ENCODE results near the gene SPANXC.
"Not testable (repeated sequence)": the region's sequence is repeated elsewhere in the genome, so short reads cannot be mapped to it uniquely, and the experiment has no call there.

SPANXC gene

DNA sequence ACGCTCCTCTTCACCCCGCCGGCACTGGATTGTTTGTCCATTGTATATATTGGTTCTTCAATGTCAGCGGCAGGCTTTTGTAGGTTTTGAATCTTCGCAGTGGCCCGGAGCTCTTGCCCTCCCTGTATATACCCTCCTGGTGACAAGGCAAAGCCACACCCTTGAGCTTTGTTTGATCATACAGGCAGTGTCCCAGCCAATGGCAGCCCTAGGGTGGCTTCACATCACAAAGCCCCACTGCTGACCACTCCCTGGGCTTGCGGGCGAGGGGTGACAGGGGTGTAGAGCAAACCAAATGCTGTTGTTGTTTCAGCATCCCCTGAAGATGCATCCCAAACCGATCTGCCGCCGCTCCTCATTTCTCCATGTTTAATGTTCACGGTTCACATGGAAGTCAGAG lies at the start of gene SPANXC:
Gene SPANXC, minus strand, starts transcription at position 101 of the 400 bp plus-strand sequence. Its CDS starts 60 bp downstream, at position 41.
- in situ Hi-C loops (cut with MboI; ENCODE audit: low pct_unique_long_range_greater_than_20kb, low sequenced_read_pairs); DNase-seq: not testable (repeated sequence)

DNA sequence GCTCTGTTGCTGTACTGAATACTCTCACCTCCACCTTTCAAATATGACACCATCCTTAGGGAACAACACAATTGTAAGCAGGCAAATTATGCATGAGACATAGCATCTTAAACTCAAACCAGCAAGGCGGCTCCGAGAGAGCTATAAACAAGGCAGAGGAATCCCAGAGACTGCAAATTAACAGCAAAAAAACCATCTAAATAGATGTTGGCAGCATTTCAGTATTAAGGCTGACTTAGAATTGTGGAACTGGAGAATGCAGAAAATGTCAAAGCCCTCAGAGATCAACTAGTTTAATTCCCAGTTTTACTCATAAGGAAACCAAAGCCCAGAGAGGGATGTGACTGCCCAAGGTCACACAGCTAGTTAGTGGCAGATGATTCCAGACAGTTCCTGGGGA lies 37.2 kb upstream of the SPANXC start:
- in situ Hi-C loops (cut with MboI; ENCODE audit: low pct_unique_long_range_greater_than_20kb, low sequenced_read_pairs) = no loop called here
- DNase-seq = no peak

- peak; percentile 57 for DNase-seq
- in situ Hi-C loops (cut with MboI; ENCODE audit: low pct_unique_long_range_greater_than_20kb, low sequenced_read_pairs) = no loop called here
Measured at GRCh38 chrX:141278306-141278705, 36.0 kb upstream of the SPANXC start.

DNA sequence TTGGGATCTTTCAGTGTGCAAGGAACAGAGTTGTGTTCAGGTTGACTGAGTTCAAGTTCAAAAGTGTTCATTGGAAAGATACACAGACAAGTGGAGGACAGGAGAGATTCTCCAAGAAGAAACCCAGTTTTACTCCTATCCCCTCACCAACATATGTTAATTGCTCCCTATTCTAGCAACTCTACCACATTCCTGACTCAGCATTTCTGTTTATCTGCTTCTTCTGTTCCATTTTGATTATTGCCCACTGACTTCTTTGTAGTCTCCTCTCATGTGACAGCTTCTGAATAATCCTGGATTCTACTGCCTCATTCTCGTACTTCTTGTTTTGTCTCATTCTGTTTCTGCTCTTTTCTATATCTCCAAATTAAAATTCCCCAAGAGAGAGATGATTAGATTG lies 15.8 kb upstream of the SPANXC start:
- DNase-seq = no peak
- in situ Hi-C loops (cut with MboI; ENCODE audit: low pct_unique_long_range_greater_than_20kb, low sequenced_read_pairs) = no loop called here

DNA sequence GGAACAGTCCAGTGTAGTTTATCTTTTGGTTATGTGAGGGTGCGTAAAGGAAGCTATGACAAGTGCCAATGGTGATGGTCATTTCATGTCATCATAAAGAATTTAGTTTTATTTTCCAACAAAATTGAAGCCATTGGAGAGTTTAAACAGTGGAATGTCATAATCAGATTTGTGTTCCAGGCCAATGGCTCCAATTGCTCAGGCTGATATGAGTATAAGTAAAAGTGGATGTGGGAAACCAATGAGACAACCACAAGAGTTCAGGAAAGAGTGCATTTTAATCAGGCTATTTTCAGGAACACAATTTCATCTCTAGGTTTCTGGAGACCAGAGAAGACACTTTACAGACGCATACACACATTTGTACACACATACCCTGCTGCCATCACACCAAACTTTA lies 20.7 kb downstream of the SPANXC start:
- in situ Hi-C loops (cut with MboI; ENCODE audit: low pct_unique_long_range_greater_than_20kb, low sequenced_read_pairs) = no loop called here
- no peak for DNase-seq

- in situ Hi-C loops (cut with MboI; ENCODE audit: low pct_unique_long_range_greater_than_20kb, low sequenced_read_pairs) = no loop called here
- DNase-seq = no peak
Measured at GRCh38 chrX:141220342-141221008, 21.8 kb downstream of the SPANXC start.

- in situ Hi-C loops (cut with MboI; ENCODE audit: low pct_unique_long_range_greater_than_20kb, low sequenced_read_pairs) = no loop called here
- no peak for DNase-seq
Measured at GRCh38 chrX:141214196-141214595, 28.1 kb downstream of the SPANXC start.

GRCh38 chrX:141201962-141202361 lies 40.4 kb downstream of the SPANXC start:
- in situ Hi-C loops (cut with MboI; ENCODE audit: low pct_unique_long_range_greater_than_20kb, low sequenced_read_pairs) = no loop called here
- DNase-seq = no peak

All from KBM-7 (cell line).